OCI-LY1 (cell line): ENCODE measurements around the gene TXNIP.

Source experiments
- H2AFZ ChIP-seq: fragments of 200-600 bp; sonication (generic), shearing (Covaris generic); 2 replicates; pipeline ENCODE4 v1.6.0; 2014; ENCODE audit warnings: antibody characterized with exemption, mild to moderate bottlenecking, low read length
- H3F3A ChIP-seq: fragments of 200-600 bp; sonication (generic), shearing (Covaris generic); 2 replicates; pipeline ENCODE4 v1.6.0; 2014; ENCODE audit warnings: mild to moderate bottlenecking, antibody characterized with exemption, low read length, moderate library complexity; ENCODE audit not compliant: insufficient read depth
- H3K27ac ChIP-seq: fragments of 200-600 bp; sonication (generic); 2 replicates; pipeline ENCODE4 v1.5.1; 2014; ENCODE audit warnings: low read length, mixed run types, mild to moderate bottlenecking, low read depth; ENCODE audit not compliant: poor library complexity, severe bottlenecking
- H3K27me3 ChIP-seq: fragments of 200-600 bp; sonication (generic); 2 replicates; pipeline ENCODE4 v1.6.0; 2014; ENCODE audit warnings: antibody characterized with exemption, mild to moderate bottlenecking, low read length, moderate library complexity; ENCODE audit not compliant: insufficient read depth
- H3K36me3 ChIP-seq: fragments of 200-600 bp; sonication (generic); 2 replicates; pipeline ENCODE4 v1.6.1; 2014; ENCODE audit warnings: mild to moderate bottlenecking, antibody characterized with exemption, low read length, moderate library complexity, mixed read lengths; ENCODE audit not compliant: insufficient read depth
- H3K4me1 ChIP-seq: fragments of 200-600 bp; sonication (generic); 2 replicates; pipeline ENCODE4 v1.5.1; 2014; ENCODE audit warnings: mild to moderate bottlenecking, low read length, moderate library complexity; ENCODE audit not compliant: insufficient read depth, severe bottlenecking
- H3K4me2 ChIP-seq: fragments of 200-600 bp; sonication (generic), shearing (Covaris generic); 2 replicates; pipeline ENCODE4 v1.6.1; 2014; ENCODE audit warnings: low read length
- H3K4me3 ChIP-seq: fragments of 200-600 bp; sonication (generic); 2 replicates; pipeline ENCODE4 v1.5.1; 2014; ENCODE audit warnings: low read length, low read depth, mild to moderate bottlenecking, mixed read lengths; ENCODE audit not compliant: poor library complexity, severe bottlenecking
- H3K79me2 ChIP-seq: fragments of 200-600 bp; shearing (Covaris generic); 2 replicates; pipeline ENCODE4 v1.6.1; 2016; ENCODE audit warnings: mixed run types, low read length, mixed read lengths; ENCODE audit not compliant: insufficient read depth
- H3K9ac ChIP-seq: fragments of 200-600 bp; sonication (generic), shearing (Covaris generic); 2 replicates; pipeline ENCODE4 v1.6.1; 2014; ENCODE audit warnings: mild to moderate bottlenecking, low read length, mixed read lengths
- H3K9me2 ChIP-seq: fragments of 200-600 bp; sonication (generic), shearing (Covaris generic); 2 replicates; pipeline ENCODE4 v1.6.1; 2014; ENCODE audit warnings: low read depth, mild to moderate bottlenecking, low read length, mixed read lengths
- H3K9me3 ChIP-seq: fragments of 200-600 bp; shearing (Covaris generic); 2 replicates; pipeline ENCODE4 v1.6.1; 2014; ENCODE audit warnings: low read length, mixed read lengths
- H4K20me1 ChIP-seq: fragments of 200-600 bp; sonication (generic), shearing (Covaris generic); 2 replicates; pipeline ENCODE4 v1.6.0; 2016; ENCODE audit warnings: mild to moderate bottlenecking, low read length; ENCODE audit not compliant: insufficient read depth
- EZH2 ChIP-seq: fragments of 200-600 bp; sonication (generic), shearing (Covaris generic); IDR thresholded peaks from 2 replicates; pipeline ENCODE4 v1.8.0; 2017; ENCODE audit warnings: borderline replicate concordance, mixed run types, mild to moderate bottlenecking, antibody characterized with exemption, low read length, moderate library complexity, mixed read lengths
- TF ChIP-seq, protein P1 (sequence below): fragments of 200-600 bp; sonication (generic), shearing (Covaris generic); IDR thresholded peaks from 2 replicates; pipeline ENCODE4 v1.5.1; 2017; ENCODE audit warnings: mild to moderate bottlenecking, antibody characterized with exemption, low read length, moderate library complexity, mixed read lengths

The TXNIP gene

DNA sequence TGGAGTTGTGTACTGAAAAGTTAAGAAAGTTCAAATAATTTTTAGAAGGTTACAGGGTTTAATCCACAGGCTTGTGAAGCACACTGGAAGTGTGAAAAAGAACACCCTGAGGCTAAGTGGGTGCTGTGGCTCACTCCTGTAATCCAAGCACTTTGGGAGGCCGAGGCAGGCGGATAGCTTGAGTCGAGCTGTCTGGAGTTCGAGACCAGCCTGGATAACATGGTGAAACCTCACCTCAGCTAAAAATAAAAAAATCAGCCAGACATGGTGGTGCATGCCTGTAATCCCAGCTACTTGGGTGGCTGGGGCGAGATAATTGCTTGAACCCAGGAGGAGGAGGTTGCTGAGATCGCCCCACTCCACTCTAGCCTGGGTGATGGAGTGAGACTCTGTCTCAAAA, 9.8 kb downstream of the TXNIP start:
- Histone ChIP-seq H3K4me3 (no peak overlapping the region), H3K79me2 (no peaks in the 10 kb centered on the region), H3K27ac (peak overlapping the region; percentile 4), H3K36me3 (no peaks in the 10 kb centered on the region), H2AFZ (no peak overlapping the region), H4K20me1 (no peaks in the 10 kb centered on the region), H3K4me1 (peaks cover 50% of the 10 kb centered on the region), H3K27me3 (no peaks in the 10 kb centered on the region), H3F3A (peaks cover 16% of the 10 kb centered on the region), H3K9me3 (no peaks in the 10 kb centered on the region), H3K9ac (no peak overlapping the region), H3K9me2 (no peaks in the 10 kb centered on the region), H3K4me2 (no peak overlapping the region)
- TF ChIP-seq, protein P1, sequence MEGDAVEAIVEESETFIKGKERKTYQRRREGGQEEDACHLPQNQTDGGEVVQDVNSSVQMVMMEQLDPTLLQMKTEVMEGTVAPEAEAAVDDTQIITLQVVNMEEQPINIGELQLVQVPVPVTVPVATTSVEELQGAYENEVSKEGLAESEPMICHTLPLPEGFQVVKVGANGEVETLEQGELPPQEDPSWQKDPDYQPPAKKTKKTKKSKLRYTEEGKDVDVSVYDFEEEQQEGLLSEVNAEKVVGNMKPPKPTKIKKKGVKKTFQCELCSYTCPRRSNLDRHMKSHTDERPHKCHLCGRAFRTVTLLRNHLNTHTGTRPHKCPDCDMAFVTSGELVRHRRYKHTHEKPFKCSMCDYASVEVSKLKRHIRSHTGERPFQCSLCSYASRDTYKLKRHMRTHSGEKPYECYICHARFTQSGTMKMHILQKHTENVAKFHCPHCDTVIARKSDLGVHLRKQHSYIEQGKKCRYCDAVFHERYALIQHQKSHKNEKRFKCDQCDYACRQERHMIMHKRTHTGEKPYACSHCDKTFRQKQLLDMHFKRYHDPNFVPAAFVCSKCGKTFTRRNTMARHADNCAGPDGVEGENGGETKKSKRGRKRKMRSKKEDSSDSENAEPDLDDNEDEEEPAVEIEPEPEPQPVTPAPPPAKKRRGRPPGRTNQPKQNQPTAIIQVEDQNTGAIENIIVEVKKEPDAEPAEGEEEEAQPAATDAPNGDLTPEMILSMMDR = no peak
- TF ChIP-seq EZH2 = no peak

DNA sequence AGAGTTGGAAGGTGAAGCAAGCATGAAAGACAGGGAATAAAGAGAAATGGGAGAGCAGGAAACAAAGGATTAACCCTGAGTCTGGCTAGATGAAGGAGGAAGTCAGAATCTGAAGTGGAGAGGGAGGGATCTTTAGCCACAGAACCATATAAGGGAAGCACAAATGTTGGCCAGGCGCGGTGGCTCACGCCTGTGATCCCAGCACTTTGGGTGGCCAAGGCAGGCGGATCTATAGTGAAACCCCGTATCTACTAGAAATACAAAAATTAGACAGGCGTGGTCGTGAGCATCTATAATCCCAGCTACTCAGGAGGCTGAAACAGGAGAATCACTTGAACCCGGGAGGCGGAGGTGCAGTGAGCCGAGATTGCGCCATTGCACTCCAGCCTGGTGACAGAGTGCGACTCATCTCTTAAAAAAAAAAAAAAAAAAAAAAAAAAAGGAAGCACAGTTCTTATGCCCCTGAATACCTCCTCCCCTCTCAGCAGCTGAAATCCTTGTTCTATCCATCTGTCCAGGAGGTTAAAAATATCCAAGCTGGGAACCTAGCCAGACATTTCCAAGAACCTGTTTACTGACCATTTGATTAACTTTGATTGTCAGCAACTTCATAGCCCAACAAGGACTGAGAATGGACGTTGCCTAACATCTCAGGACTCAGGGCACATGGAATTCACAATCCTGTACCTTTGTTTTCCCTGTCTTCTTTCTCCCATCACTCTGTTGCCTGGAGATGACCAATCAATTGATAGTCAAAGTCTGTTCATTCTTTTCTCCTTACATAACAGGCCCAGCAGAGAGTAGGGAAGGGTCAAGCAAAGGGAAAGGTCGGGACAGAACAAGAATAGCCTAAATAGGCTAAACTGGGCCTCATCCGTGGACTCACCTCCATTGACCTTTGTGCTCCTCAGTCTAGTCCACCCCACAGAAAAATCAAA, 10.6 kb downstream of the TXNIP start:
- TF ChIP-seq, protein P1 = no peak
- no peak for TF ChIP-seq EZH2
- H3K9me2 ChIP-seq = no peaks in the 10 kb centered on the region
- H3K9me3 ChIP-seq = no peaks in the 10 kb centered on the region
- H3K9ac ChIP-seq = peak overlapping the region; percentile 24; the same call in 1 of the 2 replicates
- no peak overlapping the region for H2AFZ ChIP-seq
- no peaks in the 10 kb centered on the region for H4K20me1 ChIP-seq
- no peaks in the 10 kb centered on the region for H3K79me2 ChIP-seq
- no peaks in the 10 kb centered on the region for H3K27me3 ChIP-seq
- peak overlapping the region; percentile 96 for H3K27ac ChIP-seq
- H3K36me3 ChIP-seq = no peaks in the 10 kb centered on the region
- peaks cover 16% of the 10 kb centered on the region for H3F3A ChIP-seq
- H3K4me1 ChIP-seq = peaks cover 50% of the 10 kb centered on the region
- peak overlapping the region; percentile 15; the same call in 1 of the 2 replicates for H3K4me2 ChIP-seq
- H3K4me3 ChIP-seq = no peak overlapping the region

DNA sequence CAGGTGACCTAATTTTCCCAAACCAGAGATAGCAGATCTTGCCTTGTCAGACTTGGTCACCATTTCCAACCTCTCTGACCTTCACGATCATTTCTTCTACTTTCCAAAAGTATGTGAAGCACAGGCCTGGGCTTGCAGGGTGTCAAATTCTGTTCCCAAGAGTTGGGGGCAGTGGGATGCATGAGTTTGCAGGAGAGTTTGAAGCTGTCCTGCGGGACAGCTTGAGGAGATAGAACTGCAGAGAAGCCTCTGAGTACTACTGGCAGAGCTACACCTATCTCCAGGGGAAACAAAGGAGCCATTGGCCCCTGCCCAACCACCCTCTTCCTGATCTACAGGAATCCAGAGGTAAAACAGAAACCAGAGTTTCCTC, 11.3 kb downstream of the TXNIP start:
- Histone ChIP-seq H3K79me2 (no peaks in the 10 kb centered on the region), H3K4me3 (no peak overlapping the region), H3K9me2 (no peaks in the 10 kb centered on the region), H3K9ac (peak overlapping the region; percentile 24; the same call in 1 of the 2 replicates), H3K27ac (peak overlapping the region; percentile 96), H3K36me3 (no peaks in the 10 kb centered on the region), H3K4me1 (peaks cover 56% of the 10 kb centered on the region), H4K20me1 (no peaks in the 10 kb centered on the region), H3K9me3 (no peaks in the 10 kb centered on the region), H3F3A (peaks cover 11% of the 10 kb centered on the region), H3K4me2 (peak overlapping the region; percentile 15; the same call in 1 of the 2 replicates), H2AFZ (no peak overlapping the region), H3K27me3 (no peaks in the 10 kb centered on the region)
- TF ChIP-seq, protein P1 = no peak
- TF ChIP-seq EZH2 = no peak
